ENCODE results near the gene RTN4R.

GRCh38 chr22:20208713-20209310, 59.3 kb downstream of the RTN4R start:
- TF ChIP-seq CTCF (IDR thresholded peaks at IDR 0.05), result no peak
- no peak for TF ChIP-seq POLR2A (IDR thresholded peaks at IDR 0.05)
